ENCODE results near the gene APOA1. TPM values are rescaled to one million over a fixed set of nuclear protein-coding genes. Genes with fewer than 3 reads are reported as not detected.

Gene APOA1
- polyA plus RNA-seq, 1 donor (not counting 4 experiments of a cell fraction or from before 2014, with no cell fraction given), result not detected

GRCh38 chr11:116840224-116840745 lies 2.9 kb upstream of the APOA1 start:
- DNase-seq (ENCODE audit: low read depth, low spot score) (no peak), FAIRE-seq (no peak)
- Histone ChIP-seq H2AFZ (ENCODE audit: control insufficient read depth, low read length) (no peak overlapping the region), H3K4me1 (ENCODE audit: control insufficient read depth, extremely low read depth, insufficient read depth, low read length) (peaks cover 4% of the 10 kb centered on the region), H4K20me1 (ENCODE audit: control insufficient read depth, extremely low read depth, insufficient read depth, low read length) (no peaks in the 10 kb centered on the region), H3K4me3 (ENCODE audit: control insufficient read depth in 2 of 3, extremely low read depth in 1 of 3, insufficient read depth in 2 of 3, low read depth in 1 of 3, low read length in 3 of 3) (no peak overlapping the region), H3K9me1 (ENCODE audit: control insufficient read depth, extremely low read depth, insufficient read depth, low read length) (no peaks in the 10 kb centered on the region), H3K9me3 (ENCODE audit: control insufficient read depth, low read depth, low read length) (no peaks in the 10 kb centered on the region), H3K27me3 (ENCODE audit: control insufficient read depth, extremely low read depth, insufficient read depth, low read length) (no peaks in the 10 kb centered on the region), H3K4me2 (ENCODE audit: control insufficient read depth, extremely low read depth, insufficient read depth, low read depth, low read length) (no peak overlapping the region), H3K27ac (ENCODE audit: control insufficient read depth, insufficient read depth, low read length) (no peak overlapping the region), H3K79me2 (ENCODE audit: control insufficient read depth, insufficient read depth, low read length) (no peaks in the 10 kb centered on the region), H3K9ac (ENCODE audit: control insufficient read depth, extremely low read depth, insufficient read depth, low read length) (no peak overlapping the region), H3K36me3 (ENCODE audit: control insufficient read depth in 2 of 2, extremely low read depth in 1 of 2, insufficient read depth in 2 of 2, low read length in 2 of 2) (peaks cover 7 to 10% of the 10 kb centered on the region in 2 experiments)
- dilution Hi-C loops (cut with MboI; ENCODE audit: extremely low pct_ligation_motif_present, low sequenced_read_pairs), result no loop called here
- TF ChIP-seq CTCF (optimal IDR thresholded peaks at IDR 0.05 in 1 of 3, IDR thresholded peaks at IDR 0.05 in 1 of 3, conservative IDR thresholded peaks at IDR 0.05 in 1 of 3; ENCODE audit: extremely low read depth in 1 of 3, insufficient read depth in 2 of 3, low read length in 3 of 3), result peak in 2 of 3 experiments; percentile 15 to 48
- no peak for TF ChIP-seq EZH2 (IDR thresholded peaks at IDR 0.05; ENCODE audit: low read length)

GRCh38 chr11:116838321-116839084 lies 1.1 kb upstream of the APOA1 start:
- FAIRE-seq (no peak), DNase-seq (ENCODE audit: low read depth, low spot score) (no peak)
- Histone ChIP-seq H3K27me3 (ENCODE audit: control insufficient read depth, extremely low read depth, insufficient read depth, low read length) (no peaks in the 10 kb centered on the region), H3K4me2 (ENCODE audit: control insufficient read depth, extremely low read depth, insufficient read depth, low read depth, low read length) (no peak overlapping the region), H3K9me1 (ENCODE audit: control insufficient read depth, extremely low read depth, insufficient read depth, low read length) (no peaks in the 10 kb centered on the region), H3K4me1 (ENCODE audit: control insufficient read depth, extremely low read depth, insufficient read depth, low read length) (peaks cover 4% of the 10 kb centered on the region), H3K79me2 (ENCODE audit: control insufficient read depth, insufficient read depth, low read length) (no peaks in the 10 kb centered on the region), H2AFZ (ENCODE audit: control insufficient read depth, low read length) (no peak overlapping the region), H3K36me3 (ENCODE audit: control insufficient read depth in 2 of 2, extremely low read depth in 1 of 2, insufficient read depth in 2 of 2, low read length in 2 of 2) (peaks cover 0 to 2% of the 10 kb centered on the region in 2 experiments), H4K20me1 (ENCODE audit: control insufficient read depth, extremely low read depth, insufficient read depth, low read length) (no peaks in the 10 kb centered on the region), H3K27ac (ENCODE audit: control insufficient read depth, insufficient read depth, low read length) (no peak overlapping the region), H3K9ac (ENCODE audit: control insufficient read depth, extremely low read depth, insufficient read depth, low read length) (no peak overlapping the region), H3K4me3 (ENCODE audit: control insufficient read depth in 2 of 3, extremely low read depth in 1 of 3, insufficient read depth in 2 of 3, low read depth in 1 of 3, low read length in 3 of 3) (no peak overlapping the region), H3K9me3 (ENCODE audit: control insufficient read depth, low read depth, low read length) (no peaks in the 10 kb centered on the region)
- dilution Hi-C loops (cut with MboI; ENCODE audit: extremely low pct_ligation_motif_present, low sequenced_read_pairs), result no loop called here
- TF ChIP-seq EZH2 (IDR thresholded peaks at IDR 0.05; ENCODE audit: low read length) (no peak), CTCF (optimal IDR thresholded peaks at IDR 0.05 in 1 of 3, IDR thresholded peaks at IDR 0.05 in 1 of 3, conservative IDR thresholded peaks at IDR 0.05 in 1 of 3; ENCODE audit: extremely low read depth in 1 of 3, insufficient read depth in 2 of 3, low read length in 3 of 3) (no peak)
